ENCODE measurements around the gene DNAH8.

Gene DNAH8

DNA sequence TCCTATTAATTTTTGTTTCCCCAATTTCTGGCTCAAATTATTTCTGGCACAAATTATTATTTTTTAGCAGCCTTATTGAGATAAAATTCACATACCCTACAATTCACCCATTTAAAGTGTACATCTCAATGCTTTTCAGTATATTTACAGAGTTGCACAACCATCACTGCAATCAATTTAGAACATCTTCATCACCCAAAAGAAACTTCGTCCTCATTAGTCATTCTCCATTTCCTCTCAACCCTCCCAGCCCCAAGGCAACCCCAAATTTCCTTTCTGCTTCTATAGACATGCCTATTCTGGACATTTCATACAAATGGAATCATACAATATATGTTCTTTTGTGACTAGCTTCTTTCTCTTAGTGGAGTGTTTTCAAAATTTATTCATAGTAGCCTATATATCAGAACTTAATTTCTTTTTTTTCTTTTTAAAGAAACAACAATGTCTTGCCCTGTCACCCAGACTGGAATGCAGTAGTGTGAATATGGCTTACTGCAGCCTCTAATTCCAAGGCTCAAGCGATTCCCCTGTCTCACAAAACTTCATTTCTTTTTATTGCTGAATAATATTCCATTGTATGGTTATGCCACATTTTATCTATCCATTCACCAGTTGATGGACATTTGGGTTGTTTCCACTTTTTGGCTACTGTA is 84.5 kb downstream of the DNAH8 start:
- DNase-seq, result no peak

- no peak for DNase-seq
Observed at GRCh38 chr6:38801305-38801704, 86.2 kb downstream of the DNAH8 start.

DNA sequence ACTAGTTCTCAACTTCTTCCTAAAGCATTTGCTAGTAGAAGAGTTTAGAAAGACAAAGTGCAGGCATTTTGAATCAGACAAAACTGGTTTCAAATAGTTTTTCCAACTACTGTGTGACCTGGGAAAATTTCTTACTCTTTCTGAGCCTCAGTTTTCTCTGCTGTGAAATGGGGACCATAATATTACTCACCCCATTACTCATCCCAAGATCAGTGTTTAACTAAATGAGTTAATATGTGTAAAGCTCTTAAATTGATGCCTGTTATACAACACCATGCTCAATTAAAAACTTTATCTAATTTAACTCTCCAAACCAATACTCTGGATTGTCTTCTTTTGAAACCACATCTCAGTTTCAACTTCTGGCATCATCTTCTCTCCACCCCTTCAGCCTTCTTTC is 87.4 kb downstream of the DNAH8 start:
- DNase-seq, result no peak

- DNase-seq, result no peak
Observed at GRCh38 chr6:38803129-38803528, 88.0 kb downstream of the DNAH8 start.

- DNase-seq, result no peak
Observed at GRCh38 chr6:38804358-38804757, 89.2 kb downstream of the DNAH8 start.

DNA sequence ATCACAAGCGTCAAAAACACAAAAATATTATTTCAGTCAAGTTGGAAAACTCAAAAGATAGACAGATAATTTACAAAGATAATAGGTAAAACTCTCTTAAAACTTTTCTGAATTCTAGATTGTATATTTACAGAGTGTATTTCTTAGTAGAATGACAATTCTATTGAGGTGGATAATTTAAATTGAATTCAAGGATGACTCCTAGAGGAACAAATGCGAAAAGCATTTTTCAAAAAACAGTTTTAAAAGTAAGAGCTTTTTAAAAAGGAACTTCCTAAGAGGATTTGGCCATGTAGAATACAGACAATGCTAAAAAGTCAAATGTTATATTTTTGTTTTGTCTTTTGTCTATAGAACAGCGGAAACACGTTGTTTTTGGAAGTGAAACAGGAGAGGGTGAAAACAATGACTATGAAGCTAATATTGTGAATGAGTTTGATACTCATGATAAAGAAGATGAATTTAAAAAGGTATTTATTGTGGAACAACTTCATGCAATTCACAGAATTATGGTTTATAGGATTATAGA is 90.1 kb downstream of the DNAH8 start:
- no peak for DNase-seq

GRCh38 chr6:38805692-38806091 is 90.6 kb downstream of the DNAH8 start:
- DNase-seq, result no peak

DNA sequence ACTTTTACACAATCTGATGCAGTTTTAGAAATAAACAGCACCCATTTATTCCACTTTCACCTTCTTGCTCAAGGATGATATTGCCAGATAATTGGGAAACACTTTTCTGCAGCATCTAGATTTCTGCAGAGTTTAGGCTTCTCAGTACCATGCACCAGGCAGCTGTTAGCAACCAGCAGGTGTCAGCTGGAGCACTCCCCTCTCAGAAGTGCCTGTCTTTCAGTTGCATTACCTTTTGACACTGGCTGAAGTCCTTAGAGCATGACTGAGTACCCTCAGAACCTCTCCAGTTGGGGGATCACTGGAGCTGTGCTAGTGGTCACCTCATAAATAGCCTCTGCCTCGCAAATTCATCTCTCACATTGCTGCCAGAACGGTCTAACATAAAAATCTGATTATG is 91.2 kb downstream of the DNAH8 start:
- DNase-seq, result no peak

DNA sequence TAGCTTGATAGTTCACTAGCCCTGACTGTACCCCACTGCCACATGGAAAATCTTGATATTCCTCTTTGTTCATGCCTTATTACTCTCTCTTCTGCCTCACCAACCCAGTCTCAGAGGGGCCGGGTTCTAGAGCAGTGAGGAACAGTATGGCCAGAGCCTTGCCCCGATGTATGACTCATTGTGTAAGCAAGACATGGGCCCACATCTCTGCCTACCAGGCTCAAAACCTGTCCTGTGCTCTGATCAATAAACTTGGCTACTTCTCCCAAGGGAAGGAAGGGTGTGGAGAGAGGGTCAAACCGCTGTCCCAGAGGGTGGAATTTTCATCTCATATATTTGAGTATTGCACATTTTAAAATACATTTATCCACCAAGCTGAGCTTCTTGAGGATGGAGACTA is 91.7 kb downstream of the DNAH8 start:
- no peak for DNase-seq

GRCh38 chr6:38808039-38808438 is 92.9 kb downstream of the DNAH8 start:
- no peak for DNase-seq

GRCh38 chr6:38813041-38813823 is 98.1 kb downstream of the DNAH8 start:
- DNase-seq, result no peak

GRCh38 chr6:38814761-38815160 is 99.7 kb downstream of the DNAH8 start:
- DNase-seq, result no peak

GRCh38 chr6:38815250-38815649 is 100.1 kb downstream of the DNAH8 start:
- no peak for DNase-seq

DNA sequence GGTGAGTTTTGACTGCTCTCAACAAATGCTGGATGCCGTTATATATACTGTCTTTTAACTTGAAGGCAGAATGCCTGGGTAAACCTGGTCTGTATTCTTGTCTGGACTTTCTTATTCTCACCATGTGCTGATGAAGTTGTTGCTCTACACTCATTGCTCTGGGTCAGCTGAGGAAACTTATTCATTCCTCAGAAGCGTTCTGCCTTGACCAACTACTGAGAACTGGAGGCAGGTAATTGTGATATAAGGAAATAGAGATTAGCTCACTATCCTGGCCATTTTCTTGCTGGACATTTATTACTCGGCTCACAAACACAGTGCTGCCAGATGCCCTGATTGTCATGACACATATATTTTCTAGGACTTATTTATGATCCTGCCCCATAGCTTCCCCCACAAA is 103.6 kb downstream of the DNAH8 start:
- DNase-seq, result no peak

GRCh38 chr6:38822963-38823362 is 107.9 kb downstream of the DNAH8 start:
- DNase-seq, result no peak

DNA sequence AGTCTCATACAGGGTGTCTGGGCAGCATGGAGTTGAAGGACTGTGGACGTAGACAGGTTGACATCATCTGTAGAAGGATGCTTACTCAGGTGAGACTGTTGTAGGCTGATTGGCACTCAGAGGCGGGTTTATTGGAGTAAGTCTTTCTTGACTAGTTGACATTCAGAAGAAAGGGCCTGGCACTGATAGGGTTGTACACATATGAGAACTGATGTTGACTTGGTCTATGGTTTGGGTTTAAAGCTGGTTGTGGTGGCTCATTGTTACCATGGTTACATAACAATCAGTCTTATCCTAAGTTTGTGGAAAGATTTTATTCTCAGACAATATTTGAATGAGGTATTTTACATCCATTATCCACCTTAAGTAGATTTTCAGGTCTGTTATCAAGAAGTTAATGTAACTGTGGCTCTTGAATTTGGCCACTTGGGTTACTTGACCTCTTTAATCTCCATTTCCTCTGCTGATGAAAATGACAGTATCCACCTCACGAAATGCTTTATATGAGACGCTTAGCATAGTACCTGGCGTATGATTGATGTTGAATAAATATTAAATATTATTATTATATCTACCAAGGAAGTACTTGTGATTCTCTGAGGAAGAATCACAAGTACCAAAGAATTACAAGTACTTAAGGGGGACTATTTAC is 109.3 kb downstream of the DNAH8 start:
- DNase-seq, result no peak

DNA sequence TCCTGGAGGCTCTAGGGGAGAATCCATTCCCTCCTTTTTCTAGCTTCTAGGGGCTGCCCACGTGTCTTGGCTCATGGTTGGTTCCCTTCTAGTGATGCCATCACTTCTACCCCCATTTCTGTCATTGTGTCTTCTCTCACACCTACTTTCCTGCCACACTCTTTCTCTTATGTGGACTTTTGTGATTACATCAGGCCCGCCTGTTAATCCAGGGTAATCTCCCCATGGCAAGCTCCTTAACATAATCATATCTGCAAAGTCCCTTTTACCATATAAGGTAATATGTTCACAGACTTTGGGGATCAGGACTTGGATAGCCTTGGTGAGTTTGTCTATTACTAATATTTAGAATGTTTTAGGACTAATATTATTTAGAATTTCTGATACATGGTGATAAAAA is 111.9 kb downstream of the DNAH8 start:
- no peak for DNase-seq

DNA sequence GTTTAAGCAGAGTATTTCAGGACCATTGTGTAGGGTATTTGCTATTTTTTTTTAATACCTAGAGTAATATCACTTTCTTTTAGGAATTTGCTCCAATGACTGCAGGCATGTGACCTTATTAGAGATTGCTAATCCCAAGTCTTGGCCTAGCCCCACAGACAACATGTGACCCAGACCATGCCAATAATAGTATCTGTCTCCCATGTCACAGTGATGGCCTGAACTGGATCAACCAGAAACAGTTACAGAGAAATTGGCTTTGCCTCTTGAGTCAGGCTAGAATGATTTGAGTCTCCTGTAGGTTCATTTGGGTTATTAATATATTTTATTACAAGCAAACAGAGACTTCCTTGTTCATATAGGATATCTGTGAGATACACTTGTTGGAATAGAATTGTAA is 116.8 kb downstream of the DNAH8 start:
- DNase-seq, result no peak

- no peak for DNase-seq
Observed at GRCh38 chr6:38833320-38833719, 118.2 kb downstream of the DNAH8 start.

DNA sequence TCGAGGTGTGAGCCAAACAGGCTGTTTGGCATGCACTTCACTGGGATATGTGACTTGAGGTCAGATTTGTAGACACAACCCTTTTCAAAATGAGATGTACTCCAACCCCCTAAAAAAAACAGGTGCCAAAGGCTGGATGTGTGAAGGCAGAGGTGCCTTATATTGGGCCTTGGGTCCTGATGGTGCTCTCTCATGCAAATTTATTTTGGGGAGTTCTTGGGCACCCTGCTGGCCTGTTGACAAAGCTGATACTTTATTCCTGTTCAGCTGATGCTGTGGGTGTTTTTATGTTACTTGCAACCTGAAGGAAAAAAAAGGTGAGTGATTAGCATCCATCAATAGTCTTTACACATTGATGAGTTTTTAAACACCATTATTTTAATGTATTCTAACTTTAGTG is 121.5 kb downstream of the DNAH8 start:
- DNase-seq, result no peak

DNA sequence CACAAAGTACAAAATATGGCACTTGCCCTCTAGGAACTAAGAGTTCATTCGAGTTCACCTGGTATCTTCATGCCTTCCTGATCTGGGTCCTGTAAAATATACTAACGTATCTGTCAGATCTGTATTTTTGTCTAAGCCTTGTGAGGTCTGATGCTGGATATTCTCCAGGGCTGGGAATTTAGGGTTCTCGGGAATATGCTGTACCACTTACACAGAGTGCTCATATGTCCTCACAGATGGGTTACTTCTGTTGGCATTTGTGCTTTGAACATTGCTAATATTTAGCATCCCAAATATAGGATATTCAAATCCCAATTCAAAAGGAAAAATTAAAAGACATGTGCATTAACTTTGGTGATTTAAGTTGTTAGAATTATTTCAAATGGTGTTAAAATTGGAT is 122.0 kb downstream of the DNAH8 start:
- DNase-seq, result no peak

- no peak for DNase-seq
Observed at GRCh38 chr6:38843798-38844197, 128.7 kb downstream of the DNAH8 start.

DNA sequence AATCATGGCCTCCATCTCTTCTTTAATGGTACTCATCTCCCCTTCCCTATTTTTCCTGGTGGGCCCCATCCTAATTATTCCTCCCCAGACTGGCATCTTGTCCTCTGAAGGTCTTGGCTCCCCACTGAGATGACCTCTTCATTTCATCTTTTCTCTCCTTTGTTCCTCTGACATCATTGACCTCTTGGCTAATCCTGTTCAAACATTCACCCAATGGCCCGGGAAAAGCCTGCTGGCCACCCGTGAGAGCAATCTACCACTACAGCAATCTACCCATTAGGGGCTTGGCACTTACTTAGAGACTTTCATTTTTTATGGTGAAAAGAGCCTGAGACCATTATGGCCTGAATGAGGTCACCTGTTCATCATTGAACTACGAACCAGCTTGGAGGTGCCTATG is 130.8 kb downstream of the DNAH8 start:
- DNase-seq, result no peak

DNA sequence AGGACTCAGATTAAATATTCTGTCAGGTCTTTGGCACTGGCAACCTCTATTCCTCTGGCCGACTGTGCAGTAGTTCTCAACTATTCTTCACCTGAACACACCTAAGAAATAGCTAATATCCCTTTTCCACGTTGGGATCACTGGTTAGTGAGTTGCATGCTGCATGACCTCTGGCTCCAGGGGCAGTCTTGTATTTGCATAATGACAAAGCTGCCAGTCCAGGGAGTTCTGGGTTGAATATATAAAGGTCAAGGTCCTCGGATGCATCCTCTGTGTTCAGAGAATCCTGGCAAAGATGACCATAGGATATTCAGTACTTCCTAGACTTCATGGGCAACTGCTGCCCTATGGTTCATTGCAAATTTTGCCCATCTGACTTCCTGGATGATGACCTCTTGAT is 131.2 kb downstream of the DNAH8 start:
- no peak for DNase-seq

Data from SW 1271 (cell line).